Cardiac fibroblast (primary cell): Measurements from ENCODE around the gene STAT6.

Experiments used
- DNase-seq, 2 donors: peaks; one replicate each; pipeline versions ENCODE4 v3.0.0 to v3.0.0-alpha.2; 2010; ENCODE audit warnings: low read depth in 2 of 2
- H3K4me3 ChIP-seq, 2 donors: replicated peaks in 1 of 2; 1 replicate in 1 of 2; 2 replicates in 1 of 2; pipeline ENCODE4 v1.5.1; 2011; ENCODE audit warnings: low read depth in 2 of 2, low read length in 2 of 2, mild to moderate bottlenecking in 2 of 2, moderate library complexity in 1 of 2
- CTCF ChIP-seq: IDR thresholded peaks from one replicate; pipeline ENCODE4 v1.5.1; 2011; ENCODE audit warnings: low read depth, mild to moderate bottlenecking, low read length, inconsistent platforms

Gene STAT6

GRCh38 chr12:57099766-57100165 is 11.4 kb downstream of the STAT6 start:
- no peak overlapping the region for H3K4me3 ChIP-seq
- TF ChIP-seq CTCF: no peak
- DNase-seq: no peak

DNA sequence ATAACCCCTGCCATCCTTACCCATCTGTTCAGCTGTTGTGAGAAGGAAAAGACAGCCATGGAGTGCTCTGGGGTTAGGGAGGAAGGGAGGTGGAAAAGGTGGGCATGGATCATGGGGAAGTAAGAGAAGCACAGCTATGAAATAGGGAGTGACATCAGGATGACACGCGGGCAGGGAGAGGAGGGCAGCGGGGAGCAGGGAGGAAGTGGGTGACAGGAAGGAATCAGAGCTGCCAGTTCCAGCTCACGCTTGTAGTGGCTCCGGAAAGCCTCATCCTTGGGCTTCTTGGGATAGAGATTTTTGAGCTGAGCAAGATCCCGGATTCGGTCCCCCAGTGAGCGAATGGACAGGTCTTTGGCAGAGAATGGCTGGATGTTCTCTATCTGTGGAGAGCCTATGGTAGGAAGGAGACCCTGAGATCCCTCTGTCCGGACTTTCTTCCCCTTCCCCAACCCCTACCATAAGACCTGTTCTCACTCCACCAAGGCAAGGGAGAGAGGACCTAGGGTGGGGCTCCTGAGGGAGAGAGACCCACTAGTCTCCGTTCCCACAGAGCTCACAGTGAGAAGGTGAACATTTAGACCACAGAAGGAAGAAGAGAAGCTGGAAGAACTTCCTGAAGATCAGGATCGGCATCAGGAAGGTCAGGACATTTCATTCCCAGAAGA is 12.0 kb downstream of the STAT6 start:
- no peak for TF ChIP-seq CTCF
- DNase-seq: no peak
- H3K4me3 ChIP-seq: no peak overlapping the region

DNA sequence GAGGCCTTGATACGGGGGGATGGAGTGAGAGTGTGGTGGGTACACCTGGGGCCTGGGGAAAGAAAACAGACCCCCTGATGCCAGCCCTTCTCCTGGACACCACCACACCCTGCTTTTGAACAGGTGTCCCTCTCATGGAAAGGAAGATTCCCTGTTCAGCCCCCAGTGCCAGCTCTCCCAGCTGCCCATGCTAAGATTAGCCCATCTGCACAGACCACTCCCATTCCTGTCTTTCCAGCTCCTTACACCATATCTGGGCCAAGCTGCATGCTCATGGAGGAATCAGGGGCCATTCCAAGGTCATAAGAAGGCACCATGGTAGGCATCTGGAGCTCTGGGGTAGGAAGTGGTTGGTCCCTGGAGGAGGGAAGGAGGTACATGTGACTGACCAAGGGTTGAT is 12.6 kb downstream of the STAT6 start:
- TF ChIP-seq CTCF: no peak

GRCh38 chr12:57097554-57097835 is 13.7 kb downstream of the STAT6 start:
- no peak for DNase-seq
- no peak for TF ChIP-seq CTCF

More for the DNA sequence above, 12.6 kb downstream of the STAT6 start:
- no peak overlapping the region for H3K4me3 ChIP-seq
- DNase-seq: no peak

GRCh38 chr12:57096748-57097553 is 14.2 kb downstream of the STAT6 start:
- no peak for TF ChIP-seq CTCF
- no peak overlapping the region for H3K4me3 ChIP-seq
- no peak for DNase-seq

More at GRCh38 chr12:57097554-57097835, 13.7 kb downstream of the STAT6 start:
- H3K4me3 ChIP-seq: no peak overlapping the region

GRCh38 chr12:57096099-57096572 is 15.0 kb downstream of the STAT6 start:
- peak in 1 of 2 donors; percentile 41 for DNase-seq
- H3K4me3 ChIP-seq: no peak overlapping the region
- no peak for TF ChIP-seq CTCF

GRCh38 chr12:57095440-57095839 is 15.7 kb downstream of the STAT6 start:
- no peak for DNase-seq
- TF ChIP-seq CTCF: no peak
- H3K4me3 ChIP-seq: no peak overlapping the region
